ENCODE data around the gene ZBTB20.

Gene ZBTB20

GRCh38 chr3:114405202-114405990, 741.7 kb downstream of the ZBTB20 start:
- DNase-seq (ENCODE audit: low spot score), result no peak

DNA sequence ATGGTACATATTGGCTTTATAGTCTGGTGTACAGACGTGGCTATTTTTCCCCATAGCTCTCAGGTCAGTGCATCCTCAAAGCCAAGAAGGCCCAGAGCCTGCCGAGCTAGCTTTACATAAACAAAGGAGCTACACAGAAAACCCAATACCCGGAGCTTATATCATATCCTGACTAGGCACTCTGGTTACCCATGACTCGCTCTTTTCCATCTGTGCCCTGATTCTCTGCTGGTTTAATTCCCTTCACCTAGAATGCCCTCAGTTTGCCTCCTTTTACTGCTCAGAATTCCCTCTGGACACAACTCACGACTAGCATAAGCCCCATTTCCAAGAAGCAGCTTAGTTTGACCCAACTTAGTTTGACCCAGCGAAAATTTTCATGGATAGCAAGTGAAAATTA, 742.5 kb downstream of the ZBTB20 start:
- no peak for DNase-seq (ENCODE audit: low spot score)

DNA sequence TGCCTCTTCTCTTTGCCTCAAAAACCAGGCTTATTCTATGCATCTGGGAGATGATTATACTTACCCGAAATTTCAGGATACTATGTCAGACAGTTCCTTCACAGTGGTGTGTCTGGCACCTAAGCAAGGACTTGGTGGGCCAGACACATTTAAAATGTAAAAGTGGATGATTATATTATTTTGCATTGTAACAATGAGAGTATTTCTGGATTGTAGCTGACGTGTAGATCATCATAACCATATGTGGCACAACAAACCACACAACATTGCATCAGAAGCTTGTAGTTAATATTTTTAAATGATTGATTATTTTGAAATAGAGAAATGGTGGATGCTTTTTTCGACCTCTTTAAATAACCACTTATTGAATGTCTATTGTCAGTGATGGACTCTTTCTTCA, 744.2 kb downstream of the ZBTB20 start:
- no peak for DNase-seq (ENCODE audit: low spot score)

GRCh38 chr3:114401346-114401745, 745.7 kb downstream of the ZBTB20 start:
- DNase-seq (ENCODE audit: low spot score), result no peak

DNA sequence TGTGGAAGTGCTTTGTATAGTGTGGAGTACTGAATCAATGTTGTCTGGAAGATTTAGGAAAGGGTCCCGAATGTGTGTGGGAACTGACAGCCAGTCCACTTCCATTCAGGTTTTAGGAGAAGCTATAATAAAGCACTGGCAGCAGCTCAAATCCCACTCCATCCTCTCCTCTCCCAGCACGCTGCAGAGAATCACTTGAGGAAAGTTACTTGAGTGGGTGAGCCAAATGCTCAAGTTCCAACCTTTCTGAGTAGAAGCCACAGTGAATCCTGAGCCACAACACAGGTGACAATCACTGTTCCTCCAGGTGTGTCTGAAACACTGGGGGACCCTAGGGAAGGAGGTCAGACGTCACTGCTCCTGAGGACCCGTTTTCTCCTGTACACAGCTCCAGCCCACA, 746.7 kb downstream of the ZBTB20 start:
- no peak for DNase-seq (ENCODE audit: low spot score)

GRCh38 chr3:114394551-114394950, 752.5 kb downstream of the ZBTB20 start:
- no peak for DNase-seq (ENCODE audit: low spot score)

GRCh38 chr3:114393367-114394072, 753.6 kb downstream of the ZBTB20 start:
- no peak for DNase-seq (ENCODE audit: low spot score)

DNA sequence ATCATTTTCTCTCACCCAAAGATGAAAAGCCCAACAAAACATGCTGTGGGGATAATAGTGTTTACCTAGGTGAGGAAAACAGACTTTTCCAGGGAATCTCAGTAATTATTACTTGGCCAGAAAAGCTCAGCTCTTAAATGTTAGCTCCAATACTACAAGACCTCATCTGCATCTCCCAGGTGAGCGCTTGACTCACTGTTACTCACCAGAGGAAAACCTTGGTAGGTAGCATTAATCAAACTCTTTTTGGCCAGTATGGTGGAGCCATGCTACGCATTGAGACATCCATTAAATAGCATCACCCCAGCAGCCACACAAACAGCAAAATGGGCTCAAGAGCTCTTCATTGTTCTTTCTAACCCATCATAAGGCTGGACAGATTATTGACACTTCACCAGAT, 754.3 kb downstream of the ZBTB20 start:
- no peak for DNase-seq (ENCODE audit: low spot score)

DNA sequence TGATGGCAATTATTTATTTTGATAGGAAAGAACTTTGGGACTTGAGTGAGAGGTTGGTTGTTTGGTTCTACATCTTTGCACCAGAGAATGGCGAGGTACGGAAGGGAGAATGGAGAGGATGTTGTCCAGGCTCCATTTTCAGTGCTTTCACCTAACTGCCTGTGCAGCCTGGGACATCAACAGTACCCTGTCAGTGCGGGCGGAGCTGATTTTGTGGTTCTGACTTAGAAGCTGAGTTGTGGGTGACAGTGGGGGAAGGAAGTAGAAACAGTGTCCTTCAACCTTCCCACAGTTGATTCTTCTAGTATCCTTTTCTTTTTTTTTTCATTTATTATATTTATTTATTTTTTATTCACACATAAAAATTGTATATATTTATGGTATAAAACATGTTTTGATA, 757.9 kb downstream of the ZBTB20 start:
- DNase-seq (ENCODE audit: low spot score), result no peak

DNA sequence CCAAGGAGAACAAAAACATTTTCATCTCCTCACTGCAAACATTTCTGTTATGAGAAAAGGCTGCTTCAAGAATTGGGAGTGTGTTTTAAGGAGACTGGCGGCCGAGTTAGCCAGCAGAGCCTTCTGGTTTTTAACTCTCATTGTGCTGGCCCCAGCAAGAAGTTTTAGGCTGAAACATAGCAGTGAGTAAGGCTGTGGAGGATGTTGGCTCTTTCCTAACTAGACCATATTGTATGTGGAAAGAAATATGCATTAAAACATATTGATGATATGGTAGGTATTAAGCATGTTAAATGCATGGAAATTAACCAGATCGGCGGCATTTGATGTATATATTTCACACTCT, 762.6 kb downstream of the ZBTB20 start:
- no peak for DNase-seq (ENCODE audit: low spot score)

DNA sequence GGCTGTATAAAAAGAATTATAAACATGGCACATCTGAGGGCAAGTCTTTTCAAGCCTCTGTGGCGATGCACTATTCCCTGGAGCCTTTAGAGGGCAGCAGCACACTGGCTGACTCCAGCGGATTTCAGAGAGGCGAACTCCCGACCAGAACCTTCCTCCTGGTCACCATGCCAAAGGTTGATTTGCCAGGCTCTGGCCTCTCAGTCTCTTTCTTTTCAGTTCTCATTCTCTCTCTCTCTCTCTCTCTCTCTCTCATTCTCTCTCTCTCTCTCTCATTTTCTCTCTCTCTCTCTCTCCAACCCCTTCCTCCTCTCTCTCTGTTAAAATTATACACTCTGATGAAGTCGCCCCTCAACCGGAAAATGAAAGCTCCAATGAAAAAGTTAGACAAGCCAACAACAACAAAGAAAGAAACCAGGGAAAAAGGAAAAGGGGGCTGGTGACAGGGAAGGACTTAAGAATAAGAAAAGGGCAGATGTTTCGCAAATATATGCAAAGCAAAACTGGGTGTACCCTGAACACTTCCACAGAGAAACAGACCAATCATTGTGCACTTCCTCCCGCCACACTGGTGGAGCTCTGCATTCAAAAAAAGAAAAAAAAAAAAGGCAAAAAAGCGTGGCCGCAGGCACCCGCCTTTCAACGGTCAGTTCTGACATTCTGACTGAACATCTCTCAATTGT, 763.1 kb downstream of the ZBTB20 start:
- DNase-seq (ENCODE audit: low spot score), result peak; percentile 42

GRCh38 chr3:114380233-114380651, 766.8 kb downstream of the ZBTB20 start:
- DNase-seq (ENCODE audit: low spot score), result no peak

DNA sequence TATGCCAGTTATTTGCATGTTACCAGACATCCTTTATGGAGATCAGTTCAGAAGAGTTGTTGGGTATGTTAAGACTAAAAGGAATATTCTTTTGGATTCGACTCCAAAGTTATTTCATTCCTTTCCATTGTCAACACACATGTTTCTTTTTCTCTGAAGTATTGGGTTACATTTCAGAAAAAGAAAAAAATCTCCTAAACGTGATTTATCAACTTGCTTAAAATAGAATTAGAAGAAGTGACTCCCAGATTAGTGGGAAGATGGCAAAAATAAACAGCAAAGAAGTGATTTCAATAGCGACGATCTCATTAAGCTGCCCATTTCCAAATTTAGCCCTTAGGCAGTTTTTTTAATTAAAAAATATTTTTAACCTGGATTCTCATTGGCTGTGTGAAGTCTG, 767.8 kb downstream of the ZBTB20 start:
- no peak for DNase-seq (ENCODE audit: low spot score)

GRCh38 chr3:114378760-114379159, 768.3 kb downstream of the ZBTB20 start:
- no peak for DNase-seq (ENCODE audit: low spot score)

GRCh38 chr3:114377426-114377825, 769.7 kb downstream of the ZBTB20 start:
- no peak for DNase-seq (ENCODE audit: low spot score)

GRCh38 chr3:114376516-114377185, 770.4 kb downstream of the ZBTB20 start:
- DNase-seq (ENCODE audit: low spot score), result no peak

- DNase-seq (ENCODE audit: low spot score), result no peak
Measured at GRCh38 chr3:114375608-114376421, 771.3 kb downstream of the ZBTB20 start.

DNA sequence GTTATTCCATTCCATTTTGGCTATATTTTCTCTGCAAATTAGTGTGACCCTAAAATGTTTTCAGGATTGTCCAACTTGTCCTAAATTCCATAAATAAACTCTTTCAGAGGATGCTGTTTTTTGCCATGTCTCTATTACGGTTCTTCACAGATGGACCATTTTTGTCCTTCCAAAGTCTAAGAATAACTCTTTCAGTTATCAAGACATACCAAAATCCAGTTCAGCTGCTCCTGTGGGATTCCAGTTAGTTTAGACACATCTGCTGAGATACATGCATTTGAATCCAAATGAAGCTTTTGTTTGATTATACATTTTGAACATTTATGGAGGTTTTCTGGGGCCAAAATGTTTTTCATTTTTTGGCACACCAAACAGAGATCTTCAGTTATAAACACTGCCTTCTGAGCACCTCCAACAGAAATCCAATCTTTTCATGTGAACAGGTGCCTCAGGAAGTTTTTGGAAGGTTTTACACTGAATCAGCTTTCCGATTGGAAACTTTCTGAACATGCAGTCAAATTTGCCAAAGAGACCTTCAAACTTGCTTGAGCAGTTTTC, 772.6 kb downstream of the ZBTB20 start:
- no peak for DNase-seq (ENCODE audit: low spot score)

- DNase-seq (ENCODE audit: low spot score), result no peak
Measured at GRCh38 chr3:114370537-114371174, 776.4 kb downstream of the ZBTB20 start.

DNA sequence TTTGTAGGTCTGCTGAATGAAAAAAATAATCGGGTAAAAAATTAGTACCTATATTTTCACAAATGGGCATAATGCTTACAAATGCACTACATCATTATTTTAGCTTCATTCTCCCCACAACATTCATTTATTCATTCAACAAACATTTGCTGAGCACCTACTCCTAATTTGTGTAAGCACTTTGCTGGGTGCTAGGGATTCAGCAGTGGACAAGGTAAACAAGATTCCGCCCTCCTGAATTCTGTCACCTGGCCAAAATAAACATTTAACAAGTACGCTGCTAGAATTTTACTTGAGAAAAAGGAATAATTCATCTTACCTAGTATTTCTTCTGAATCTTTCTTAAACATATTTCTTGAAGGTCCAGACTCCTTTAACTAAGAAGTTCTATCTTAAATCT, 781.2 kb downstream of the ZBTB20 start:
- DNase-seq (ENCODE audit: low spot score), result no peak
